A172 (cell line): ENCODE data around the gene MAVS. TPM values are rescaled to one million over a fixed set of nuclear protein-coding genes. Genes with fewer than 3 reads are reported as not detected.

Experiments used
- DNase-seq: peaks from one replicate; pipeline ENCODE4 v3.0.0-alpha.2; 2015; ENCODE audit warnings: low spot score
- total RNA-seq: library from RNA; depleted of rRNA; stranded (reverse); fragments of >200 nt; shearing (Covaris generic); gene quantifications from 2 replicates; pipeline ENCODE4 v1.2.3, GENCODE V29; 2014; rRNA removed

The MAVS gene
- total RNA-seq, 1 experiment from 2014 or later = 23.9 TPM

GRCh38 chr20:3909952-3910366, 63.3 kb downstream of the MAVS start:
- no peak for DNase-seq

DNA sequence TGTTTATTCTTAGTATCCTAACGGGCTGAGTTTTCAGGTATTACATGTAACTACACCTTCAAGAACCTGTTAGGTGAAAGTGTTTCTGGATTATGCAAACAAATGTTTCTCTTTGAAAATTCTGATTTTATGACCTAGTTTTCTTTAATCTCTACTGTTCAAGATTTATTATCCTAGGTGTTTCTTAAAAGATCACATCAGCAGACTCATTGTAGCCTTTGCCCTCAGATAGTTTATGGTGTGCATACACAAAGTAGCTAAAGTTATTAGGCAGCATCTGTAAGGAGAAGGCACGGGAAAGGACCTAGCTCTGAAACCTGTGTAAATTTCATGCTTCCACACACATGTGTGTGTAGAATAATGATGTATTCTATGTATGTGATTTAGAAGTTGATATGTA, 64.2 kb downstream of the MAVS start:
- no peak for DNase-seq

DNA sequence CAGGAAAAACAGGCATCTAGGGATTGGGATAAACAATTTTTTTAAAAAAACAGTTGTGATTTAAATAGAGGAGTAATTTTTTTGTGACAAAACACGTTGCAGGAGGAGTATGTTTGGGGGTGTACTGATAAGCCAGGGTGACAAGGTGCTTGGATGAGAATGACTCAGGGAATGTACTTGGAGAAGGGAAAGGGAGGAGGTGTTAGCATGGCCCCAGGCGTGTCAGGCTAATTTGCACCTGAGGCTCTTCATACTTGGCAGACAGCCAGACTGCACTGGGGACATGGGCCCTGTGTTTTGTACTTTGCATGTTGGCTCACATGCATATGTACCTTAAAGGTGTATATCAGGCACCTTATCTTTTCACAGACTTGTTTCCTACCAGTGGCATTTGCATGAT, 65.3 kb downstream of the MAVS start:
- no peak for DNase-seq

- DNase-seq = no peak
Measured at GRCh38 chr20:3914446-3914845, 67.8 kb downstream of the MAVS start.

DNA sequence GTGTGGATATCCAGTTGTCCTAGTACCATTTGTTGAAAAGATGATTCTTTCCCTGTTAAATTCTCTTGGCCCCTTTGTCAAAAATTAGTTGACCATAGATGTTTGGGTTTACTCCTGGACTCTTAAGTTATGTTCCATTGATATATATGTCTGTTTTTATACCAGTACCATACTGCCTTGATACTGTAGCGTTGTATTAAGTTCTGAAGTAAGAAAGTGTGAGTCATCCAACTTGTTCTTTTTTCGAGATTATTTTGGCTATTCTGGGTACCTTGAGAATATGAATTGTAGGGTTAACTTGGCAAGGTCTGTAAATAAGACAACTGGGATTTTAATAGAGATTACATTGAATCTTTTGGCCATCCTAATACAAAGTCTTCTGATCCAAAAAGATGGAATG, 69.1 kb downstream of the MAVS start:
- no peak for DNase-seq

DNA sequence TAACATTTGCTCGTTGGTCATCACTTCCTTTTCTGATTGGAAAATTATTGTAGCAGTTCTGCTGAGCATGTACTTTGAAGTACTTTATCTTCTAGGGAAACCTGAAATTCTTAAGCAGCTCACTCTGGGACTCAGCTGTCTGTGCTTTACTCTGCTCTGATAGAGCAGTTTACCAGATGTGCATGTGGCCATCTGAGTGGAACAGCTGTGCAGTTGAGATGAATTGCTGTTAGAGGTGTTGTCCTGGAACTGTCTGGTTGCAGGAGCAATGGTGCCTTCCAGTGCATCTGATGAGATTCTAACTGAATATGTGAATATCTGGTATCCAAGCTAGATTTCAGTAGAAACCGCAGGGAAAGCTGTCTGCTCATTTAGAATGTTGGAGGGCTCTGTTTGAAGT, 69.7 kb downstream of the MAVS start:
- DNase-seq = no peak

GRCh38 chr20:3919352-3919751, 72.7 kb downstream of the MAVS start:
- DNase-seq = no peak

- DNase-seq = no peak
Measured at GRCh38 chr20:3922223-3922982, 75.8 kb downstream of the MAVS start.

DNA sequence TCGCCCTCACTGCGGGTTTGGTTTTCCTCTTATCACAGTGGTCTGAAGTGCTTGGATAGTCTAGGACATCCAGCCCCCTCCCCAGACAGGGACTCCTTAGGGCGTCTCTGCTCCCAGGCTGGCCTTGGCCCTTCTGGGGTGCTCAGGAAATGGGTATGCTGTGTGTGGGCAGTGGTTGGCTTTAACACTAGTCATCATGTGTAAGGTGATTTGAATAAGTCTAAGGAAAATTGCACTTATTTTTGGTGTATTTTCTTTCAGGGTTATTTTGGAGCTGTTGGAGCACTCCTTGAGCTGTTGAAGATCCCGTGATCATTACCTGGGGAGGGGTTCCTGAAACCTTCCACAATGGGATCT, 76.3 kb downstream of the MAVS start:
- DNase-seq = no peak

DNA sequence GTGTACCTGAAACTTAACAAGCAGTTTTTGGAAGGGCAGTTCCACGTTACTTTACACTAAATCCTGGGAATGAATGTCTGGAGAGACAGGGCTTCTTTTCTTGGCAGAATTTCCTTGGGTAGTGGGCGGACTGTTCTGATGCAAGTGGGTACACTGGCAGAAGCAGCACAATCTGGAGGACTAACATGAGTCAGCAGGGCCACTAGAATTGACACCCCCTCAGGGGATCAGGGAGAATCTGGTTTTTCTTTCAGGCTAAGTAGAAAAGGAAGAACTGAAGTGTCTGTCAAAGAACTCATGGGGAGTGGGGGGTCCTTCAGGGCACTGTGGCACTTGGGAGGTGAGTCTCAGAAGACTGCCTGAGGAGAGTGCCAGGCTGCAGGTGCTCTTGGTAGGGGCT, 77.2 kb downstream of the MAVS start:
- DNase-seq = no peak

- no peak for DNase-seq
Measured at GRCh38 chr20:3924304-3925112, 77.9 kb downstream of the MAVS start.

- DNase-seq = no peak
Measured at GRCh38 chr20:3925113-3925695, 78.6 kb downstream of the MAVS start.

Other genes with a start within 250 kb of the MAVS start
- not detected in 2 replicates for gene GFRA4, start 183.4 kb upstream of the MAVS start, total RNA-seq
- not detected in 2 replicates for gene ADAM33, start 164.8 kb upstream of the MAVS start, total RNA-seq
- gene SIGLEC1, start 134.2 kb upstream of the MAVS start, total RNA-seq = 0.07 TPM in 1 of 2 replicates, not detected in the other
- not detected in 2 replicates for gene HSPA12B, start 114.1 kb upstream of the MAVS start, total RNA-seq
- 108 and 110 TPM in 2 replicates for gene ADISSP, start 79.1 kb upstream of the MAVS start, total RNA-seq
- gene SPEF1, start 65.4 kb upstream of the MAVS start, total RNA-seq = 0.67 TPM in 1 of 2 replicates, not detected in the other
- 94.1 and 129 TPM in 2 replicates for gene CENPB, start 60.1 kb upstream of the MAVS start, total RNA-seq
- 63.0 and 65.5 TPM in 2 replicates for gene CDC25B, start 50.5 kb upstream of the MAVS start, total RNA-seq
- gene AP5S1, start 26.3 kb upstream of the MAVS start, total RNA-seq = 22.6 and 27.7 TPM in 2 replicates
- gene PANK2, start 42.6 kb downstream of the MAVS start, total RNA-seq = 62.1 and 97.0 TPM in 2 replicates
- 6.7 and 7.2 TPM in 2 replicates for gene RNF24, start 168.7 kb downstream of the MAVS start, total RNA-seq